GM19023 (cell line): ENCODE data around the gene TMEM81.

Experiments
- ATAC-seq: cut with Tn5 transposase; IDR thresholded peaks from one replicate; pipeline ENCODE4 v1.9.1; 2021; ENCODE audit warnings: mild to moderate bottlenecking, moderate library complexity; ENCODE audit not compliant: unreplicated experiment

Gene TMEM81

DNA sequence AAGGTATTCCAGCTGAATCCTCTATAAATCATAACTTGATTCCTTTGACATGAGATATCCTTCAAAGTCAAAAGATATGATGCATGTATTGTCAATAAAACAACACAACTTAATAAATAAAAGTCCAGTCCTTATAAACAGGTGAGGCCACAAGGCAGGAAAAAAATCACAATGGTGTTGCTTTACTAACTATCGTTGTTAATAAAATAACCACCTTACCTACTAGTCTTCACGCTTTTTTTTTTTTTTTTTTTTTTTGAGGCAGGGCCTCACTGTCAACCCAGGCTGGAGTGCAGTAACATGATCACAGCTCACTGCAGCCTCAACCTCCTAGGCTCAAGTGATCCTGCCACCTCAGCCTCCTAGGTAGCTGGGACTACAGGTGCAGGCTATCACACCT is at the start of gene TMEM81:
Gene TMEM81, minus strand, starts transcription at position 101 of the 400 bp plus-strand sequence. CDS start 140 bp downstream, outside the sequence.
- ATAC-seq = no peak

DNA sequence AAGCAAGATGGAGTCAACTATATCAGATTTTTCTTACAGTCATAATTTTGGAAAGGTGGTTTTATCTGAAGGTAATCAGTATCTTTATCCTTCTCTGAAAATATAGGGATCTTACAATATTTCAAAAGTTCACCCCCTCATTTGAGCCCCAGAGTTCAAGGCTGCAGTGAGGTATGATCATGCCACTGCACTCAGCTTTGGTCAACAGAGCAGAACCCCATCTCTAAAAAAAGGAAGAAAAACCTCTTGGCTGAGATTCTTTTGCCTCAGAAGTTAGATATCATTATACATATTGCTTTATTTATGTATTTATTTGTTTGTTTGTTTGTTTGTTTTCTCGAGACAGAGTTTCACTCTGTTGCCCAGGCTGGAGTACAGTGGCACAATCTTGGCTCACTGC is 49.0 kb upstream of the TMEM81 start:
- ATAC-seq = no peak

- ATAC-seq = no peak
Observed at GRCh38 chr1:205129447-205130029, 45.3 kb upstream of the TMEM81 start.

GRCh38 chr1:205128050-205128449 is 43.8 kb upstream of the TMEM81 start:
- no peak for ATAC-seq

- no peak for ATAC-seq
Observed at GRCh38 chr1:205127646-205128045, 43.4 kb upstream of the TMEM81 start.

DNA sequence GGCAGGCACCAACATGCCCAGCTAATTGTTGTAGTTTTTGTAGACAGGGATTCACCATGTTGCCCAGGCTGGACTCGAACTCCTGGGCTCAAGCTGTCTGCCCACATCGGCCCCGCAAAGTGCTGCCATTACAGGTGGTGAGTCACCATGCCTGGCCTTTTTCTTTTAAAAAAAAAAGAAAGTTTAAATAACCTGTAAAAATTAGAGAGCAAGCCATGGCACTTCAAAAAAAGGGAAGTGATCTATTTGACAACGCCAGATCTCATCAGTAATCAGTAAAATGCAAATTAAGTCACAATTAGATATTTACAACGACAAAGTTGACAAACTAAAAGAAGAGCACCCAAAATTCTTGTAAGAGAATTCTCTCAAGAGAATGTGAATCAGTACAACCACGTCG is 40.5 kb upstream of the TMEM81 start:
- ATAC-seq = no peak

DNA sequence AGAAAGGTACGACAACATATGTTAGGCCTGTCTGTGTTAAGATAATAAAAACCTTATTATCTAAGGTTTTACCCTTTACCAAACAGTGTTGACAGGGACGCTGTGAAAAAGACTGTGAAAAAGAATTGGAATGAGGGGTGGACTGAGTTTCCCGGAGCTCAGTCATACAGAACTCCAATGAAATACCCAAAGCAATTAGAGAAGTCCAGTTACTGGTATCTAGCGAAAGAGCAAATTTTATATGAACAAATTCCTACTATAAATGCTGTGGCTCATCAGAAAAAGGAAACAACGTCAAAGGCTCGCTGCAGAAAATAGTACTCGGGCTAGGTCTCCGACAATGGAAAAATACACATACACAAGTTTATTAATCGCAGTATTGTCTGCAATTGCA is 38.2 kb upstream of the TMEM81 start:
- no peak for ATAC-seq

DNA sequence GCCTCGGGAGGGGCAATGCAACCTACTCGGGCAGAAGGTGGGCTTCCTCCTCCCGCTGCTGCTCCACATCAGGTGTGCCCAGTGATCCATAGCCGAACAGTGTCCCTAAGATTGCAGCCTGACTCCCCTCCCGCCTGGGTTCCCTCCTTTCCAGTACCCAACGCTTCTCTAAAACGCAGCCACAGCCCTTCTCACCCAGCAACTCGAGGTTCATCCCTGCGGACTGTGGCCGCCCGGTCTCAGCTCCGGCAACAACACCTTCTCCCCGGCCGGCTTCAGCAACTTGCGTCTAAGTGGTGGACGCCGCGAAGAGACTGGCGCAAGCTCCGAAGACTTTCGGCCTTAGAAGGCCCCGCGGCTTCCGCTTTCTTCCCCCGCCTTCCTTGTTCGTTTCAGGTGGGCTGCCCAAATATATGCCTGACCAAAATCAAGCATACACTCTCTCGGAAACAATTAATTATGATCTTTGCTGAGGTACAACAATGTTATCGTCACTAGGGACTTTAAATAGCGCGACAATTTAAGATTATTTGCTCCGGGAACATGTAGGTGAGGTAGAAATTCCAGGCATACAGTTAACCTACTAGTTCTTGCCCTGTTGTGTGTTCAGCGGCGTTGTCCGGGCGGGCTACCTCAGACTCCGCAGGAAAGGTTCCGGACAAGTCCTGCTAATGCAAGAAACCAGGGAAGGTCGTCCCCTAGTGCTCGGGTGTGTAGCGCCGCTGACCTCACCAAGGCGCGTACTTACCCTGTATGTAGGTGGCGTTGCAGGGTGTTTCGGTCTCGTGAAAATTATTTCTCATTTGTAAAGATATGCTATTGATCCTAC is 37.6 kb upstream of the TMEM81 start, which contains the start of gene RBBP5:
Gene RBBP5, minus strand, starts transcription at position 319 of the 829 bp plus-strand sequence. Its CDS starts 105 bp downstream, at position 214.
- peak; percentile 97 for ATAC-seq

- ATAC-seq = no peak
Observed at GRCh38 chr1:205118752-205119151, 34.5 kb upstream of the TMEM81 start.

DNA sequence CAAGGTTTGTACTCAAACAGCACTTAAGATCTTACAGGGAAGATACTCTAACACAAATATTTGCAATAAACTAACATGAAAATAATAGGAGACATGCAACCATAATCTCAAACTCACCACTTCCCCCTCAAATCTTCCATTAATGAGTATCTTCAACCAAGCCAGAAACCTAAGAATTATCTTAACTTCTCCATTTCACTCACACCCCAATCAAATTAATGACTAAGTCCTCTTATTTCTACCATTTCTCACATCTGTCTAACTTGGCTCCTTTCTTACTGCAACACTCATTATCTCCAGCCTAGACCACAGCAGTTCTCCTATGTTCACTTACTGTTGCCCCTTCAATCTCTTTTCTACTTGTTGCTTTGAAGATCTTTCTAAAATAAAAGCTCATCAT is 27.1 kb upstream of the TMEM81 start:
- ATAC-seq = no peak

- ATAC-seq = no peak
Observed at GRCh38 chr1:205109711-205110110, 25.5 kb upstream of the TMEM81 start.

- no peak for ATAC-seq
Observed at GRCh38 chr1:205109269-205109668, 25.0 kb upstream of the TMEM81 start.

GRCh38 chr1:205108464-205108863 is 24.2 kb upstream of the TMEM81 start:
- ATAC-seq = no peak

- no peak for ATAC-seq
Observed at GRCh38 chr1:205107327-205107726, 23.1 kb upstream of the TMEM81 start.

GRCh38 chr1:205102404-205102803 is 18.1 kb upstream of the TMEM81 start:
- no peak for ATAC-seq

- ATAC-seq = no peak
Observed at GRCh38 chr1:205098242-205098641, 14.0 kb upstream of the TMEM81 start.

GRCh38 chr1:205095422-205095821 is 11.2 kb upstream of the TMEM81 start:
- ATAC-seq = no peak

GRCh38 chr1:205091043-205091740 is 6.9 kb upstream of the TMEM81 start:
- ATAC-seq = no peak

DNA sequence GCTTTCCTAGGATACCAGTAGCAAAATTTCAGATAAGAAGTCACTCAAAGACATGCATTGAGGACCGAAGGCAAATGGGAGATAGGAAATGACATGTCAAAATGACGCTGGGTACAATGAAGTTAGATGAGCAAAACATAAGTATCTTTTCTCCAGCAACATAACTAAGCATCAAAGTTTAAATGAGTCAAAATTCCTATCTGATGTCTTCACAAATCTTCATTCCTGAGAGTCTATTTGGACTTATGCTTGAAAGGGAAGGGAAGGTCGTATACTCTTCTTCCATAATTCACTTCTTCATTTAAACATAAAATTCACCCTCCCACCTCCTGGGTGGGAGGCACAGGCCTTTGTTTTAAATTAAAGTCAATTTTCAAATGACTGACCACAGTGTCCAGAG is 4.1 kb upstream of the TMEM81 start:
- ATAC-seq = no peak

GRCh38 chr1:205082431-205082830 is 1.8 kb downstream of the TMEM81 start:
- no peak for ATAC-seq

DNA sequence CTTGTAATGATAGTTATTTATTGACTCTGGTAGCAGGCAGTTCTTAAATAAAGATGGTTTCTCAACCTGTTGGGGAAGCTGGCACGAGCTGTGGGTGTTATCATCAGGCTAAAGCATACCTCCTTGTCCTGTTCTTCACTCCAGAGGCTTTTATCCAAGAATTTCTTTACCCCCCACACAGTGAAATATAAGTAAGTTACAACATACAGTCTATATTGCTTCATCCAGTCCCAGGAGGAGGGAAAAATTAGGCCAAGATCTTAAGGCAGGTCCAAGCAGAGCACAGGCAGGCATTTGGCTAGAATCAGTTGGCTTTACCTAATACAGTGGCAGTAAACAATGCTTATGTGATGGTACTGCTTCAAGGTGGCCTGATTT is 6.3 kb downstream of the TMEM81 start:
- no peak for ATAC-seq
